GM19372 (cell line): ENCODE data around the gene MICAL2.

Experiments used
- ATAC-seq: cut with Tn5 transposase; IDR thresholded peaks from one replicate; pipeline ENCODE4 v1.9.1; 2021; ENCODE audit warnings: mild to moderate bottlenecking, low read depth, moderate library complexity; ENCODE audit not compliant: unreplicated experiment

MICAL2 gene

GRCh38 chr11:12290477-12290922 lies 180.1 kb downstream of the MICAL2 start:
- ATAC-seq: no peak

- no peak for ATAC-seq
These were observed 180.9 kb downstream of the MICAL2 start for GRCh38 chr11:12291313-12291712.

GRCh38 chr11:12291766-12292165 lies 181.4 kb downstream of the MICAL2 start:
- no peak for ATAC-seq

DNA sequence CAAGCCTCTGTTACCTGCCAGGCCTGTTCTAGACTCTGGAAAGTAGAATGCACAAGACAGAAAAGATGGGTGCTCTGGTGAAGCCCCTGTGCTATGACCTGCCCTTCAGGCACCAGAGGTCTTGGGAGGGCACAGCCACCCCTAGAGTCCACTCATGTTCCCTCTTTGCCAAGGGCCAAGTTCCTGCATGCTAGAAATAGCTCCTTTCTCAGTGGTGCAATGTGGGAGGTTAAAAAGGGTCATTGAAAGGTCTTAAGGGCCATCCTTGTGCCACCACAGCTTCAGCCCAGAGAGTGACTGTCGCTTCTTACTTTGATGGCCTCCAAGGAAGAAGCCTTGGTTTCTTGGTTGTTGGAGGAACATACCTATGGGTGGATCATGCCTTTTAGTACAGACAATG lies 182.4 kb downstream of the MICAL2 start:
- no peak for ATAC-seq

GRCh38 chr11:12293486-12293885 lies 183.1 kb downstream of the MICAL2 start:
- no peak for ATAC-seq

GRCh38 chr11:12294613-12295012 lies 184.2 kb downstream of the MICAL2 start:
- ATAC-seq: no peak

- ATAC-seq: no peak
These were observed 185.6 kb downstream of the MICAL2 start for GRCh38 chr11:12295943-12296342.

DNA sequence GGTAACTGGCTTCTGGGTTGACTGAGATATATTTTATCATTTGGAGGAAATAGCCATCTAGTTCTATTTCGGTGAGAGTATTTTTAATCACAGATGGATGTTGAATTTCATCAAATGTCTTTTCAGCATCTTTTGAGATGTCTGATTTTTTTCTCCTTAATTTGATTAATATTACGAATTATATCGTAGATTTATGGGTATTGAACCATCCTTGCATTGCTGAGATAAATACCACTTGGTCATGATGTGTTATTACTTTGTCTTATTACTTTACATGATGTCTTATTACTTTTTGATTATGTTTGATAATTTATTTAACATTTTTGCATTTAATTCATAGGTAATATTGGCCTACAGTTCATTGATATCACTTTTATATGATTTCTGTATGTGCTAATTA lies 188.2 kb downstream of the MICAL2 start:
- ATAC-seq: no peak

DNA sequence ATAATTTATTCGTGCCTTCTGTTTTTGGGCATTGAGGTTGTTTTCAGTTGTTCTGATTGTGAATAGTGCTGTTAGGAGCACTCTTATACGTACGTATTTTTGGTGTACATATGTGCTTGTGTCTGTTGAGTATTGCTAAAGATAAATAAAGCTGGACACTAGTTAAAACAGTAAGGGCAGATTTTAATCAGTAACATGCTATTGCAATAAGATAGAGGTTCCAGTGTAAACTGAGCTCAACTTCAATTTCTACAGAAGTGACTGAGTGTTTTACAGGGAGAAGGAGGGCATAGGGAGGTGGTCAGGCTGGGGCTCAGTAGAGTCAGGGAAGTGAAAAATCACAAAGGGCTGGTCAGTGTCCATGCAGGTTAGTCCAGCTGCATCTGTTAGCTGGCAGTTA lies 191.0 kb downstream of the MICAL2 start:
- no peak for ATAC-seq

DNA sequence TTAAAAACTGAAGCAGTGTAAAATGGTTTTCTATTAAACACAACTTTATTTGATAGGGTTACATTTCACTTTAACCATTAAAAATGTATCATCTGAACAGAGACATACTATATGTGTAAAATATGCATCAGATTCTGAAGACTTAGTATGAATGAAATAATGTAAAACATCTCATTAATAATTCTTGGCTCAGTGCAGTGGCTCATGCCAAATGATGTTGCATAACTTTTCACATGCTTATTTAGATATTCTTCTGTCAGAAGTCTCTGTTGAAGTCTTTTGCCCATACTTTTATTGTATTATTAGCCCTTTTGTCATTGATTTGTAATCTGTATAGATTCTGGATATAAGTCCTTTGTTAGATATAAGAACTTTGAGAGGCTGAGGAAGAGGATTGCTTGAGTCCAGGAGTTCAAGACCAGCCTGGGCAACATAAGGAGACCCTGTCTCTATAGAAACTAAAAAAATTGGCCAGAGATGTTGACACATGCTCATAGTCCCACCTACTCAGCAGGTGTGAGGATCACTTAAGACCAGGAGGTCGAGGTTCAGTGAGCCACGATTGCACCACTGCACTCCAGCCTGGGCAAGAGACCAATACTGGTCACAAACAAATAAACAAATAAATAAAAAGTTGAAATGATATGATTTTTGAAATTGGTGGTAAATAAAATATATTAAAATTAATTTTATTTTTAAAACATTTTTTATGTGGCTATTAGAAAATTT lies 193.2 kb downstream of the MICAL2 start:
- ATAC-seq: no peak

DNA sequence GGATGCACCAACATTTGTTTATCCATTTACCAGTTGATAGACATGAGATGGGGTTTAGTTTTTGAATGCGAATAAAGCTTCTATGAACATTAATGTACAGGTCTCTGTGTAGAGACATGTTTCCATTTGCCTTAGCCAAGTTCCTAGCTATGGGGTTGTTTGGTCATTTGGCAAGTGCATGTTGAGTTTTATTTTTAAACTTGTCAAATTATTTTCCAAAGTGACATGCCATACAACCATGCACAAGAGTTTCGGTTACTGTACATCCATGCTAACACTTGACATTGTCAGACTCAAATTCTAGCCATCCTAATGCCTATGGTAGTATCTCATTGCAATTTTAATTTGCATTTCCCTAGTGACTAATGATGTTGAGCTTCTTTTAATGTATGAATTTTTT lies 196.4 kb downstream of the MICAL2 start:
- no peak for ATAC-seq

GRCh38 chr11:12312132-12312531 lies 201.7 kb downstream of the MICAL2 start:
- ATAC-seq: no peak
